Hepatocyte (in vitro differentiated cells): ENCODE measurements around the gene APBA2.

Experiments used
- EZH2 ChIP-seq: fragments of 200-600 bp; sonication (generic); IDR thresholded peaks from 2 replicates; pipeline ENCODE4 v1.6.1; 2016; ENCODE audit warnings: antibody characterized with exemption, mild to moderate bottlenecking, borderline replicate concordance
- EZH2phosphoT487 ChIP-seq: fragments of 200-600 bp; sonication (generic); IDR thresholded peaks from one replicate; pipeline ENCODE4 v1.6.1; 2018; ENCODE audit warnings: antibody characterized with exemption, mild to moderate bottlenecking, low read depth, moderate library complexity; ENCODE audit not compliant: unreplicated experiment, severe bottlenecking
- TF ChIP-seq, protein P1 (sequence below): fragments of 200-600 bp; sonication (generic); IDR thresholded peaks from 2 replicates; pipeline ENCODE4 v1.5.1; 2016; ENCODE audit warnings: antibody characterized with exemption, mild to moderate bottlenecking; ENCODE audit not compliant: poor library complexity

DNA sequence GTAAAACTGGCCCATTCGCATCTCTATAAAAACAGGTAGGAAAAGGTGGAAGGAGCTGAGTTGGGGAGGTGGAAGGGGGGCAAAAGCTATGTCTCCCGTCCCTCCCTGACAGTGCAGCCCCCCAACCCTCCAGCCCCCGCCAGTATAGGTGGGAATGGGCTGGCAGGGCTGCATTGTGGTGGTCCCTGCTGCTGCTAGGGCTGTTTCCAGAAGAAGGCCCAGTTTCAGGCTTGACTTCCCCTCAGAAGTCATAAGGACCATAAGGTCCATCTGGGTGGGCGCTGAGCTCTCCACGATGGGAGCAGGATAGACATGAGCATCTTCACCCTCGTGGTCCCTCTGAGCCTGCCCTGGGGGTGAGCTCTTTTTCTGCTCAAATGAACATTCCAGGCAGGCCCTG, 44.2 kb downstream of the APBA2 start:
- TF ChIP-seq, protein P1, sequence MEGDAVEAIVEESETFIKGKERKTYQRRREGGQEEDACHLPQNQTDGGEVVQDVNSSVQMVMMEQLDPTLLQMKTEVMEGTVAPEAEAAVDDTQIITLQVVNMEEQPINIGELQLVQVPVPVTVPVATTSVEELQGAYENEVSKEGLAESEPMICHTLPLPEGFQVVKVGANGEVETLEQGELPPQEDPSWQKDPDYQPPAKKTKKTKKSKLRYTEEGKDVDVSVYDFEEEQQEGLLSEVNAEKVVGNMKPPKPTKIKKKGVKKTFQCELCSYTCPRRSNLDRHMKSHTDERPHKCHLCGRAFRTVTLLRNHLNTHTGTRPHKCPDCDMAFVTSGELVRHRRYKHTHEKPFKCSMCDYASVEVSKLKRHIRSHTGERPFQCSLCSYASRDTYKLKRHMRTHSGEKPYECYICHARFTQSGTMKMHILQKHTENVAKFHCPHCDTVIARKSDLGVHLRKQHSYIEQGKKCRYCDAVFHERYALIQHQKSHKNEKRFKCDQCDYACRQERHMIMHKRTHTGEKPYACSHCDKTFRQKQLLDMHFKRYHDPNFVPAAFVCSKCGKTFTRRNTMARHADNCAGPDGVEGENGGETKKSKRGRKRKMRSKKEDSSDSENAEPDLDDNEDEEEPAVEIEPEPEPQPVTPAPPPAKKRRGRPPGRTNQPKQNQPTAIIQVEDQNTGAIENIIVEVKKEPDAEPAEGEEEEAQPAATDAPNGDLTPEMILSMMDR = no peak
- TF ChIP-seq EZH2 = no peak
- no peak for TF ChIP-seq EZH2phosphoT487
